HepG2 (cell line): ENCODE results near the gene SALL4. TPM values are rescaled to one million over a fixed set of nuclear protein-coding genes. Genes with fewer than 3 reads are reported as not detected.

Experiments
- ERF ChIP-seq: IDR thresholded peaks from 2 replicates; pipeline ENCODE4 v1.6.1; 2018; ENCODE audit warnings: missing biosample characterization, missing genetic modification reagents
- FOSL2 ChIP-seq: sonication (generic); formaldehyde crosslinking; IDR thresholded peaks from 2 replicates; pipeline ENCODE4 v1.4.0; 2020; ENCODE audit warnings: missing genetic modification reagents
- HBP1 ChIP-seq: IDR thresholded peaks from 2 replicates; pipeline ENCODE4 v1.6.1; 2016; ENCODE audit warnings: low read depth, control low read depth
- KMT2A ChIP-seq: sonication (generic); formaldehyde crosslinking; IDR thresholded peaks from 2 replicates; pipeline ENCODE4 v1.4.0; 2020; ENCODE audit warnings: missing genetic modification reagents
- MAF1 ChIP-seq: sonication (generic); formaldehyde crosslinking; IDR thresholded peaks from 2 replicates; pipeline ENCODE4 v1.5.0; 2020; ENCODE audit warnings: missing genetic modification reagents, borderline replicate concordance
- MLX ChIP-seq: IDR thresholded peaks from 2 replicates; pipeline ENCODE4 v1.6.1; 2016
- NFKBIZ ChIP-seq: IDR thresholded peaks from 2 replicates; pipeline ENCODE4 v1.6.1; 2018; ENCODE audit warnings: missing genetic modification reagents, missing compliant biosample characterization
- PHF5A ChIP-seq: IDR thresholded peaks from one replicate; pipeline ENCODE4 v1.6.1; 2018; ENCODE audit warnings: low read depth, missing genetic modification reagents; ENCODE audit not compliant: unreplicated experiment
- SALL1 ChIP-seq: sonication (generic); formaldehyde crosslinking; IDR thresholded peaks from 2 replicates; pipeline ENCODE4 v1.8.0; 2022; ENCODE audit warnings: mild to moderate bottlenecking, missing genetic modification reagents
- SMAD1 ChIP-seq: sonication (generic); formaldehyde crosslinking; IDR thresholded peaks from 2 replicates; pipeline ENCODE4 v1.4.0; 2020; ENCODE audit warnings: missing genetic modification reagents, low read depth, mild to moderate bottlenecking, borderline replicate concordance
- SNAPC5 ChIP-seq: sonication (generic); formaldehyde crosslinking; IDR thresholded peaks from 2 replicates; pipeline ENCODE4 v1.8.1; 2023; ENCODE audit warnings: mild to moderate bottlenecking, missing genetic modification reagents, borderline replicate concordance
- SRF ChIP-seq: IDR thresholded peaks from 2 replicates; pipeline ENCODE4 v1.6.1; 2011; ENCODE audit warnings: mild to moderate bottlenecking, low read depth, low read length, moderate library complexity
- TEF ChIP-seq: sonication (generic); formaldehyde crosslinking; IDR thresholded peaks from 2 replicates; pipeline ENCODE4 v1.5.0; 2020; ENCODE audit warnings: missing genetic modification reagents
- YEATS4 ChIP-seq: sonication (generic); formaldehyde crosslinking; IDR thresholded peaks from 2 replicates; pipeline ENCODE4 v1.4.0; 2020; ENCODE audit warnings: missing genetic modification reagents, borderline replicate concordance
- ZHX2 ChIP-seq, 2 experiments: sonication (generic) in 1 of 2; formaldehyde crosslinking in 1 of 2; IDR thresholded peaks; 2 replicates each; pipeline versions ENCODE4 v1.6.1 to v1.9.0; 2014 to 2022; ENCODE audit warnings: antibody characterized with exemption in 1 of 2, borderline replicate concordance in 1 of 2, inconsistent platforms in 1 of 2, low read depth in 1 of 2, missing genetic modification reagents in 1 of 2
- ZNF18 ChIP-seq: sonication (generic); formaldehyde crosslinking; IDR thresholded peaks from 2 replicates; pipeline ENCODE4 v1.8.0; 2022; ENCODE audit warnings: mild to moderate bottlenecking, missing genetic modification reagents; ENCODE audit not compliant: insufficient replicate concordance
- ZNF264 ChIP-seq: sonication (generic); formaldehyde crosslinking; IDR thresholded peaks from 2 replicates; pipeline ENCODE4 v1.4.0; 2020; ENCODE audit warnings: missing genetic modification reagents
- ZNF644 ChIP-seq: IDR thresholded peaks from 2 replicates; pipeline ENCODE4 v1.6.1; 2016; ENCODE audit warnings: low read depth
- ZNF772 ChIP-seq: sonication (generic); formaldehyde crosslinking; IDR thresholded peaks from 2 replicates; pipeline ENCODE4 v1.5.0; 2020; ENCODE audit warnings: mild to moderate bottlenecking, missing genetic modification reagents
- polyA plus RNA-seq, 8 experiments: library from polyadenylated mRNA; depleted of rRNA in 3 of 8; stranded (reverse) in 7 of 8; unstranded in 1 of 8; fragments of >200 nt; fragmentation: Illumina TruSeq in 4 of 8; extraction: Trizol in 4 of 8; gene quantifications; 2 replicates each; pipeline versions ENCODE4 v1.2.1 to v1.2.3, GENCODE V29; 2011 to 2016; ENCODE audit warnings: low read depth in 4 of 8, missing spikeins in 1 of 8, mixed read lengths in 1 of 8; ENCODE audit not compliant: insufficient read depth in 1 of 8
- total RNA-seq, 5 experiments: library from RNA; depleted of rRNA; stranded (reverse); fragments of >200 nt; fragmentation: Illumina TruSeq; extraction: Trizol; gene quantifications; 2 replicates each; pipeline ENCODE4 v1.2.3, GENCODE V29; 2016; ENCODE audit warnings: low read depth in 1 of 5

The SALL4 gene
- total and polyA plus RNA-seq, 2 of the 13 experiments (the other 11 are each of a cell fraction or from before 2014, with no cell fraction given) = 0.33 to 1.8 TPM

- TF ChIP-seq ZHX2 (IDR thresholded peaks at IDR 0.05; ENCODE audit: low read depth) = no peak
- TF ChIP-seq ZHX2 (CRISPR knock-in tag; IDR thresholded peaks at IDR 0.05; ENCODE audit: borderline replicate concordance) = no peak
- TF ChIP-seq SRF = no peak
- 0 out of 2 replicates have a peak, but pooled peaks have one; percentile 15 for TF ChIP-seq ZNF772 (CRISPR knock-in tag)
- TF ChIP-seq ZNF264 (CRISPR knock-in tag) = no peak
- TF ChIP-seq SNAPC5 (CRISPR knock-in tag) = no peak
- no peak for TF ChIP-seq PHF5A (CRISPR knock-in tag)
- TF ChIP-seq TEF (CRISPR knock-in tag) = no peak
- TF ChIP-seq SALL1 = peak; percentile 50
- peak; percentile 47; the same call in 1 of the 2 replicates for TF ChIP-seq ERF (CRISPR knock-in tag)
- TF ChIP-seq ZNF644 (CRISPR knock-in tag) = peak; percentile 49; the same call in 1 of the 2 replicates
- TF ChIP-seq ZNF18 (CRISPR knock-in tag) = no peak
- TF ChIP-seq NFKBIZ (CRISPR knock-in tag) = no peak
- TF ChIP-seq KMT2A (CRISPR knock-in tag) = no peak
- no peak for TF ChIP-seq MLX (CRISPR knock-in tag)
- TF ChIP-seq HBP1 (CRISPR knock-in tag) = no peak
- TF ChIP-seq MAF1 (CRISPR knock-in tag) = no peak
- no peak for TF ChIP-seq SMAD1
- 0 out of 2 replicates have a peak, but pooled peaks have one; percentile 16 for TF ChIP-seq YEATS4 (CRISPR knock-in tag)
- peak; percentile 48 for TF ChIP-seq FOSL2 (CRISPR knock-in tag)
Observed at GRCh38 chr20:51815383-51816076, 13.2 kb upstream of the SALL4 start (continued).
